ENCODE measurements around the gene POLR1B. TPM values are rescaled to one million over a fixed set of nuclear protein-coding genes. Genes with fewer than 3 reads are reported as not detected.
"Not testable (repeated sequence)": the region's sequence is repeated elsewhere in the genome, so short reads cannot be mapped to it uniquely, and the experiment has no call there.

The POLR1B gene
- total RNA-seq, 1 donor from 2014 or later, result 75.6 TPM

DNA sequence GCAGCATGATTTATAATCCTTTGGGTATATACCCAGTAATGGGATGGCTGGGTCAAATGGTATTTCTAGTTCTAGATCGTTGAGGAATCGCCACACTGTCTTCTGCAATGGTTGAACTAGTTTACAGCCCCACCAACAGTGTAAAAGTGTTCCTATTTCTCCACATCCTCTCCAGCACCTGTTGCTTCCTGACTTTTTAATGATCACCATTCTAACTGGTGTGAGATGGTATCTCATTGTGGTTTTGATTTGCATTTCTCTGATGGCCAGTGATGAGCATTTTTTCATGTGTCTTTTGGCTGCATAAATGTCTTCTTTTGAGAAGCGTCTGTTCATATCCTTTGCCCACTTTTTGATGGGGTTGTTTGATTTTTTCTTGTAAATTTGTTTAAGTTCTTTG, 18.0 kb upstream of the POLR1B start:
- H3K27ac Mint-ChIP-seq; H3K27me3 Mint-ChIP-seq (ENCODE audit: insufficient read depth); H3K4me3 Mint-ChIP-seq; H3K4me1 Mint-ChIP-seq (ENCODE audit: low read depth); H3K9me3 Mint-ChIP-seq; intact Hi-C loops (cut with micrococcal nuclease); DNase-seq (ENCODE audit: low spot score): not testable (repeated sequence)
- peaks cover 51% of the 10 kb centered on the region for H3K36me3 Mint-ChIP-seq (ENCODE audit: low read depth)

DNA sequence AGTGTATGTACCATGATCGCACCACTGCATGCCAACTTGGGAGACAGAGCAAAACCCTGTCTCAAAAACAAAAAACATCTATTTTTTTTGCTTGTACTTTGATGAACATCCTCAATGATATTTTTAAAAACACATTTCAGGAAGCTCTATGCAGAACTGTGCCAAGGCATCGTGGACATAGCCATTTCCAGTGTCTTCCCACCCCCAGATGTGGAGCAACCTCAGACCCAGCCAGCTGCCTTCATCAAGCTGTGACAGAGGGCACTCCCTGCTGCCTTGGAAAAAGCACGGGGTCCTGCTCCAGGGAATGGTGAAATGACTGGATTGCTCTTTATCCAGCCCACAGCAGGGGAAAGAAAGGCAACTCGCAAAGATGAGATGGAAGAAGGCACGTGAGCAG, 13.7 kb upstream of the POLR1B start:
- peaks cover 36% of the 10 kb centered on the region for H3K36me3 Mint-ChIP-seq (ENCODE audit: low read depth)

DNA sequence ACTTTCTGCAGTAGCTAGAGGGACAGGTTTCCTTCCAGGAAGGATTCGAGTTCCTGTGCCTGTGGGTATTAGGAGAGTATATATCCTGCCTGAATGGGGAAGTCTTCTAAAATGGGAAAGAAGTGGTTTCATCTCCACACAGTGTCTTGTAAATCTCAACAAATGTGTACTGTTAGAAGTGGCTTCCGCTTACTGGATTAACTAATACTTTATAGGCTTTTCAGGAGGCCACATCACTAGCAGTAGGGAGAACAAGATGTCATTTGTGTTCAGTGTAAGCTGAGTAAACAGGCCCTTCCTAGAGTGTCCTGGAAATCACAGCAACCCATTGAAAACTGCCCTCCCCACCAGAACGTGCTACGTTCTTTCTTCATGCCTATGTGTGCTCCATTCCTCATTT, 12.5 kb upstream of the POLR1B start:
- H3K36me3 Mint-ChIP-seq (ENCODE audit: low read depth), result peaks cover 29% of the 10 kb centered on the region

More for the DNA sequence above, 13.7 kb upstream of the POLR1B start:
- no peak for DNase-seq (ENCODE audit: low spot score)
- Mint-ChIP-seq H3K27ac (no peak overlapping the region), H3K9me3 (no peaks in the 10 kb centered on the region), H3K4me1 (ENCODE audit: low read depth) (no peaks in the 10 kb centered on the region), H3K4me3 (no peak overlapping the region), H3K27me3 (ENCODE audit: insufficient read depth) (no peaks in the 10 kb centered on the region)
- intact Hi-C loops (cut with micrococcal nuclease), result no loop called here

DNA sequence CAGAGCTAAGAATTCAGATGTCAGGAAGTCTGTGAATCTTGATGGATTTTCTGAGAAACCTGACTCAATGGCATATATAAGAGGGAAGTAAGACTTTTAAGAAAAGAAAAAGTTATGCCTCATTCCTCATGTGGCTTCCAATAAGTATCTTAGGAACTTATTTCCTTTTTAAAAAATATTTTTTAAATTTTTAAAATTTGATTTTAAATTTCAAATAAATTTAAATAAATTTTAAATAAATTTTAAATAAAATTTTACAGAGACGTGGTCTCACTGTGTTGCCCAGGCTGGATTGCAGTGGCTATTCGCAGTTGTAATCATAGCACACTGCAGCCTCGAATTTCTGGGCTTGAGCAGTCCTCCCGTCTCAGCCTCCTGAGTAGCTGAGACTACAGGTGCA, 11.5 kb upstream of the POLR1B start:
- H3K4me3 Mint-ChIP-seq, result no peak overlapping the region
- H3K4me1 Mint-ChIP-seq (ENCODE audit: low read depth), result no peaks in the 10 kb centered on the region
- DNase-seq (ENCODE audit: low spot score), result no peak
- no peaks in the 10 kb centered on the region for H3K27me3 Mint-ChIP-seq (ENCODE audit: insufficient read depth)
- H3K9me3 Mint-ChIP-seq, result no peaks in the 10 kb centered on the region
- peaks cover 26% of the 10 kb centered on the region for H3K36me3 Mint-ChIP-seq (ENCODE audit: low read depth)
- no peak overlapping the region for H3K27ac Mint-ChIP-seq
- intact Hi-C loops (cut with micrococcal nuclease), result no loop called here

More for the DNA sequence above, 12.5 kb upstream of the POLR1B start:
- H3K4me3 Mint-ChIP-seq, result no peak overlapping the region
- no peak for DNase-seq (ENCODE audit: low spot score)
- H3K27ac Mint-ChIP-seq, result no peak overlapping the region
- H3K4me1 Mint-ChIP-seq (ENCODE audit: low read depth), result no peaks in the 10 kb centered on the region
- H3K9me3 Mint-ChIP-seq, result no peaks in the 10 kb centered on the region
- no peaks in the 10 kb centered on the region for H3K27me3 Mint-ChIP-seq (ENCODE audit: insufficient read depth)
- intact Hi-C loops (cut with micrococcal nuclease), result no loop called here

GRCh38 chr2:112534826-112535225, 7.4 kb upstream of the POLR1B start:
- H3K36me3 Mint-ChIP-seq (ENCODE audit: low read depth), result peaks cover 9% of the 10 kb centered on the region
- no peak for DNase-seq (ENCODE audit: low spot score)
- no peaks in the 10 kb centered on the region for H3K27me3 Mint-ChIP-seq (ENCODE audit: insufficient read depth)
- no peak overlapping the region for H3K27ac Mint-ChIP-seq
- intact Hi-C loops (cut with micrococcal nuclease), result no loop called here
- no peaks in the 10 kb centered on the region for H3K9me3 Mint-ChIP-seq
- no peak overlapping the region for H3K4me3 Mint-ChIP-seq
- H3K4me1 Mint-ChIP-seq (ENCODE audit: low read depth), result no peaks in the 10 kb centered on the region

GRCh38 chr2:112536665-112537064, 5.6 kb upstream of the POLR1B start:
- H3K9me3 Mint-ChIP-seq; H3K27me3 Mint-ChIP-seq (ENCODE audit: insufficient read depth); H3K4me1 Mint-ChIP-seq (ENCODE audit: low read depth); H3K27ac Mint-ChIP-seq; DNase-seq (ENCODE audit: low spot score); H3K36me3 Mint-ChIP-seq (ENCODE audit: low read depth); H3K4me3 Mint-ChIP-seq; intact Hi-C loops (cut with micrococcal nuclease): not testable (repeated sequence)

DNA sequence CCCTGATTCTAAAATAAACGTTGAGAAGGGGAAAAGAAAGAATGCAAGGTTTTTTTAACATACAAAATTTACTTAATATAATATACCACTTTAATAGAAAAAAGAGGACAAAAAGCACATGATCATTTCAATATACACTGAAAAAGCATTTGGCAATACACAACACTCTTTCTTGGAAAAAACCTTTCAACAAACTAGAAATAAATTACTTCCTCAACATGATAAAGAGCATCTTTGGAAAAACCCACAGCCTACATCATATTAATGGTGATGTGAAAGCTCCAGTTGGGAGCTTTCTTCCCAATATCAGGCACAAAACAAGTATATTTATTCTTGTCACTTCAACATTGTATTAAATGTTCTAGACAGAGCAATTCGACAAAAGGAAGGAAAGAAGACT, 3.0 kb upstream of the POLR1B start:
- no peak for DNase-seq (ENCODE audit: low spot score)
- Mint-ChIP-seq H3K4me1 (ENCODE audit: low read depth) (peaks cover 6% of the 10 kb centered on the region), H3K4me3 (no peak overlapping the region), H3K36me3 (ENCODE audit: low read depth) (peaks cover 1% of the 10 kb centered on the region), H3K27ac (no peak overlapping the region), H3K9me3 (no peaks in the 10 kb centered on the region), H3K27me3 (ENCODE audit: insufficient read depth) (no peaks in the 10 kb centered on the region)
- intact Hi-C loops (cut with micrococcal nuclease), result no loop called here

GRCh38 chr2:112540906-112541305, 1.4 kb upstream of the POLR1B start:
- Mint-ChIP-seq H3K27me3 (ENCODE audit: insufficient read depth) (no peaks in the 10 kb centered on the region), H3K36me3 (ENCODE audit: low read depth) (peaks cover 1% of the 10 kb centered on the region), H3K4me1 (ENCODE audit: low read depth) (peaks cover 11% of the 10 kb centered on the region), H3K4me3 (no peak overlapping the region), H3K27ac (no peak overlapping the region), H3K9me3 (no peaks in the 10 kb centered on the region)
- DNase-seq (ENCODE audit: low spot score), result no peak
- intact Hi-C loops (cut with micrococcal nuclease), result loop anchor here (5.0 kb wide), 3 partner anchors 186 to 419 kb away; no protein-coding TSS in a partner anchor

- no peak overlapping the region for H3K4me3 Mint-ChIP-seq
- H3K27me3 Mint-ChIP-seq (ENCODE audit: insufficient read depth), result no peaks in the 10 kb centered on the region
- H3K36me3 Mint-ChIP-seq (ENCODE audit: low read depth), result peaks cover 1% of the 10 kb centered on the region
- DNase-seq (ENCODE audit: low spot score), result peak; percentile 73
- no peaks in the 10 kb centered on the region for H3K9me3 Mint-ChIP-seq
- intact Hi-C loops (cut with micrococcal nuclease), result loop anchor here (1.0 to 5.0 kb wide), 9 partner anchors 43 to 657 kb away; partner anchors contain the start of genes ANAPC1, CHCHD5, TMEM87B and ZC3H6
- H3K27ac Mint-ChIP-seq, result no peak overlapping the region
- peaks cover 11% of the 10 kb centered on the region for H3K4me1 Mint-ChIP-seq (ENCODE audit: low read depth)
Observed at GRCh38 chr2:112541315-112542122, 746 bp upstream of the POLR1B start.

DNA sequence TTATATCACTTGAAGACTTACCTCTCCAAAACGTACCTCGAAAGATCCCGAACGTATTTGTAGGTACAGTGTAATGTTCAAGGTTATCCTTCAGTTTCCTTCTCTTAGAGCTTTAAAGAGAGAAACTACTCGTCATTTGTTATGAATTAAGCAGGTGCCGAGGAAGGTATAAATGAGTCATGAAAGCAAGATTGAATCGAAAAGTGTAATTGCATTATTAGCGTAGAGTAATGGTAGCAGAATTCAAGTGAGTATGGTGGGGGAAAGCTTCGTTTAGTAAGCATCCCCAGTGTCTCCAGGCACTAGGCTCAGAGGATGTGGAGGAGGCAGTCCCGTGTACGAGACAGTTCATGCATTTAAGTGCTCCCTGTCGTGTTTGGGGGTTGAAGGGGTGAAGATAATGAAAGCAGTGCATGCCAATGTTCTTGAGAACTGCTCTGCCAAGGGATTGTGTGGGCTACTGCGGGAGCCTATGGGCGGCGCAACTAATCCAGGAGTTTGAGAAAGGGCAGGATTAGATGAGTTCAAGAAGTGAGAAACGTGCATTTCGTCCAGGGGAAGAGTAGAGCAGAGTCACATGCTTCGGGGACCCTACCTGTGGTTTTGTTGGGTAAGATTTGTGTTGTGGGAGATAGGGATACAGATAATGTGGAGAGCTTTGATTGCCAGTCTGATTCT, 858 bp downstream of the POLR1B start:
- H3K4me1 Mint-ChIP-seq (ENCODE audit: low read depth), result peaks cover 11% of the 10 kb centered on the region
- no peaks in the 10 kb centered on the region for H3K9me3 Mint-ChIP-seq
- intact Hi-C loops (cut with micrococcal nuclease), result loop anchor here (1.0 to 5.0 kb wide), 10 partner anchors 41 to 659 kb away; partner anchors contain the start of genes ANAPC1, CHCHD5, SLC20A1 and TMEM87B
- H3K27ac Mint-ChIP-seq, result no peak overlapping the region
- H3K27me3 Mint-ChIP-seq (ENCODE audit: insufficient read depth), result no peaks in the 10 kb centered on the region
- H3K4me3 Mint-ChIP-seq, result no peak overlapping the region
- no peak for DNase-seq (ENCODE audit: low spot score)
- H3K36me3 Mint-ChIP-seq (ENCODE audit: low read depth), result peaks cover 11% of the 10 kb centered on the region

DNA sequence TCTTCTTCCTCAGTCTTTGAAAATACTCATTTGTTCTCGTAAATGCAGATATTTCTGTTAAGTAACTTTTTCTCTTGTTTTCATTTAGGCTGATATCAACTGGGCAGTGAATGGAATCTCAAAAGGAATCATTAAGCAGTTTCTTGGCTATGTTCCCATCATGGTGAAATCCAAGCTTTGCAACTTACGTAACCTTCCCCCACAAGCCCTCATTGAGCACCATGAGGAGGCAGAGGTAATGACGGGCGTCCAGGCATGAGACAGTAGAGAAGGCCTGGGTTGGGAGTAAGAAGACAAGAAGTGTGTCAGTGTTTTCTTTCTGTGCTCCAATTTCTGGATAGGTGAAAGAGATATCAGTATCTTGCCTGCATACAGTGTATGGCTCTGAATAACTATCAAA, 5.1 kb downstream of the POLR1B start:
- no peak overlapping the region for H3K4me3 Mint-ChIP-seq
- H3K27ac Mint-ChIP-seq, result no peak overlapping the region
- no peak for DNase-seq (ENCODE audit: low spot score)
- H3K27me3 Mint-ChIP-seq (ENCODE audit: insufficient read depth), result no peaks in the 10 kb centered on the region
- H3K4me1 Mint-ChIP-seq (ENCODE audit: low read depth), result peaks cover 15% of the 10 kb centered on the region
- peaks cover 39% of the 10 kb centered on the region for H3K36me3 Mint-ChIP-seq (ENCODE audit: low read depth)
- no peaks in the 10 kb centered on the region for H3K9me3 Mint-ChIP-seq
- intact Hi-C loops (cut with micrococcal nuclease), result no loop called here

- Mint-ChIP-seq H3K4me3 (no peak overlapping the region), H3K9me3 (no peaks in the 10 kb centered on the region), H3K27ac (no peak overlapping the region), H3K36me3 (ENCODE audit: low read depth) (peaks cover 51% of the 10 kb centered on the region), H3K4me1 (ENCODE audit: low read depth) (peaks cover 15% of the 10 kb centered on the region), H3K27me3 (ENCODE audit: insufficient read depth) (no peaks in the 10 kb centered on the region)
- no peak for DNase-seq (ENCODE audit: low spot score)
- intact Hi-C loops (cut with micrococcal nuclease), result no loop called here
Observed at GRCh38 chr2:112548980-112549379, 6.7 kb downstream of the POLR1B start.

- intact Hi-C loops (cut with micrococcal nuclease), result no loop called here
- Mint-ChIP-seq H3K4me3 (no peak overlapping the region), H3K27ac (no peak overlapping the region), H3K9me3 (no peaks in the 10 kb centered on the region), H3K27me3 (ENCODE audit: insufficient read depth) (no peaks in the 10 kb centered on the region), H3K4me1 (ENCODE audit: low read depth) (peaks cover 8% of the 10 kb centered on the region), H3K36me3 (ENCODE audit: low read depth) (peaks cover 62% of the 10 kb centered on the region)
- no peak for DNase-seq (ENCODE audit: low spot score)
Observed at GRCh38 chr2:112566104-112566503, 23.8 kb downstream of the POLR1B start.

Data from activated T-helper 1 cell treated with anti-CD3 and anti-CD28 coated beads, Interleukin-12 subunit alpha, Interleukin-12 subunit beta, Interleukin-2, Interleukin-4 antibody, amounts not matched to agents 30 ng/mL and 10 ng/mL and 1 ng/mL, durations not matched to agents 14 hours and 24 hours and 36 hours (primary cell).